Keratinocyte (primary cell): Measurements from ENCODE around the gene TH.

Source experiments
- EZH2 ChIP-seq: IDR thresholded peaks from one replicate; pipeline ENCODE4 v1.6.1; 2012; ENCODE audit warnings: inconsistent platforms, mild to moderate bottlenecking, low read length, moderate library complexity
- TF ChIP-seq, protein P1 (sequence below), 3 experiments: IDR thresholded peaks in 1 of 3; conservative IDR thresholded peaks in 1 of 3; optimal IDR thresholded peaks in 1 of 3; 2 replicates in 2 of 3; 3 replicates in 1 of 3; pipeline versions ENCODE3 to v1.5.1; 2011; ENCODE audit warnings: low read length in 3 of 3, mild to moderate bottlenecking in 3 of 3, moderate library complexity in 2 of 3, control low read depth in 1 of 3, inconsistent platforms in 1 of 3; ENCODE audit not compliant: insufficient read depth in 2 of 3; ENCODE audit errors: extremely low read depth in 1 of 3

DNA sequence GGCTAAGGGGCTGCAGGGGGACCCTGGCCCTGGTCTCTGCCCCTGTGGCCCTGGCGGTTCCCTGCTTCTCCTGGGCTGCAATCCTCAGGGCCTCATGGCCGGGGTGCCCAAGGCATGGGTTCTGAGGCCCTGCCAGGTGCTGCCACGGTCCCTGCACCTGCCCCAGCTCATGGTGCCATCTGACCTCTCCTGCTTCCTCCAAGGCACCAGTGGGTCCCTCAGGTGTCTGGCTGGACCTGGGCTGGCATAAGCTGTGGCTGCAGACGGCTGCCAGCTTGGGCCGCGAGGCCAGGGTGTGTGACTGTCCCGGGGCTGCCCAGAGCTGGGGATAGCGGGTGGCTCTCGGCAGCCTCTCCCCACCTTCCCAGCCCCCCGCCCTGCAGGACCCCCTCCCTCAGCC is 12.6 kb downstream of the TH start:
- TF ChIP-seq, protein P1, sequence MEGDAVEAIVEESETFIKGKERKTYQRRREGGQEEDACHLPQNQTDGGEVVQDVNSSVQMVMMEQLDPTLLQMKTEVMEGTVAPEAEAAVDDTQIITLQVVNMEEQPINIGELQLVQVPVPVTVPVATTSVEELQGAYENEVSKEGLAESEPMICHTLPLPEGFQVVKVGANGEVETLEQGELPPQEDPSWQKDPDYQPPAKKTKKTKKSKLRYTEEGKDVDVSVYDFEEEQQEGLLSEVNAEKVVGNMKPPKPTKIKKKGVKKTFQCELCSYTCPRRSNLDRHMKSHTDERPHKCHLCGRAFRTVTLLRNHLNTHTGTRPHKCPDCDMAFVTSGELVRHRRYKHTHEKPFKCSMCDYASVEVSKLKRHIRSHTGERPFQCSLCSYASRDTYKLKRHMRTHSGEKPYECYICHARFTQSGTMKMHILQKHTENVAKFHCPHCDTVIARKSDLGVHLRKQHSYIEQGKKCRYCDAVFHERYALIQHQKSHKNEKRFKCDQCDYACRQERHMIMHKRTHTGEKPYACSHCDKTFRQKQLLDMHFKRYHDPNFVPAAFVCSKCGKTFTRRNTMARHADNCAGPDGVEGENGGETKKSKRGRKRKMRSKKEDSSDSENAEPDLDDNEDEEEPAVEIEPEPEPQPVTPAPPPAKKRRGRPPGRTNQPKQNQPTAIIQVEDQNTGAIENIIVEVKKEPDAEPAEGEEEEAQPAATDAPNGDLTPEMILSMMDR (optimal IDR thresholded peaks at IDR 0.05 in 1 of 3, IDR thresholded peaks at IDR 0.05 in 1 of 3, conservative IDR thresholded peaks at IDR 0.05 in 1 of 3; ENCODE audit: extremely low read depth in 1 of 3, insufficient read depth in 2 of 3, low read length in 3 of 3) = no peak
- no peak for TF ChIP-seq EZH2
